Lung (tissue), 12 donors: ENCODE data around the gene CMTM5. TPM values are rescaled to one million over a fixed set of nuclear protein-coding genes. Genes with fewer than 3 reads are reported as not detected.

ENCODE experiments used
- ATAC-seq: fragments of 200-7000 bp; cut with Tn5 transposase; one replicate; pipeline ENCODE4 v1.9.1; 2020; ENCODE audit warnings: moderate number of reproducible peaks; ENCODE audit not compliant: insufficient read depth, low FRiP score
- DNase-seq, 3 donors: peaks; one replicate each; pipeline ENCODE4 v3.0.0-alpha.2; 2013 to 2017
- H3K27ac ChIP-seq, 2 donors: one replicate each; pipeline ENCODE4 v1.5.1; 2013; ENCODE audit warnings: mild to moderate bottlenecking in 2 of 2, moderate library complexity in 2 of 2, control low read depth in 1 of 2, inconsistent platforms in 1 of 2, low read depth in 1 of 2, low read length in 1 of 2
- H3K27me3 ChIP-seq, 3 donors: one replicate each; pipeline ENCODE4 v1.5.1; 2013; ENCODE audit warnings: low read length in 2 of 3; ENCODE audit not compliant: control insufficient read depth in 3 of 3, insufficient read depth in 3 of 3
- H3K36me3 ChIP-seq, 4 donors: one replicate each; pipeline ENCODE4 v1.5.1; 2013; ENCODE audit warnings: low read length in 4 of 4, mild to moderate bottlenecking in 1 of 4, moderate library complexity in 1 of 4; ENCODE audit not compliant: control insufficient read depth in 4 of 4, insufficient read depth in 4 of 4
- H3K4me1 ChIP-seq, 5 donors: one replicate each; pipeline ENCODE4 v1.5.1; 2013; ENCODE audit warnings: low read length in 5 of 5, mild to moderate bottlenecking in 2 of 5, moderate library complexity in 1 of 5; ENCODE audit not compliant: control insufficient read depth in 5 of 5, insufficient read depth in 5 of 5
- H3K4me3 ChIP-seq: one replicate; pipeline ENCODE4 v1.5.1; 2013; ENCODE audit warnings: mild to moderate bottlenecking, control low read depth, moderate library complexity
- H3K9ac ChIP-seq, 2 donors: one replicate each; pipeline ENCODE4 v1.5.1; 2013; ENCODE audit warnings: low read length in 2 of 2, control low read depth in 1 of 2; ENCODE audit not compliant: insufficient read depth in 1 of 2
- H3K9me3 ChIP-seq, 4 donors: one replicate each; pipeline ENCODE4 v1.5.1; 2013; ENCODE audit warnings: low read length in 3 of 4, mild to moderate bottlenecking in 1 of 4, moderate library complexity in 1 of 4; ENCODE audit not compliant: control insufficient read depth in 4 of 4, insufficient read depth in 3 of 4
- WGBS, 2 donors: extraction: QIAGEN DNeasy Blood & Tissue Kit; methylation state at CpG; one replicate each; pipeline ENCODE4 v1.1.7; 2013; 5-methylcytosine and 5-hydroxymethylcytosine counted together
- polyA plus RNA-seq, 2 donors: library from polyadenylated mRNA; stranded (reverse); fragments of 200-250 nt; gene quantifications; one replicate each; pipeline ENCODE4 v1.2.1, GENCODE V29; 2013
- total RNA-seq, 2 donors: library from RNA; depleted of rRNA in 1 of 2; stranded (reverse); fragments of >200 nt in 1 of 2; gene quantifications; one replicate each; pipeline ENCODE4 v1.2.1, GENCODE V29; 2014 to 2021
- TF ChIP-seq, protein P1 (sequence below): IDR thresholded peaks from 2 replicates; pipeline ENCODE4 v1.5.1; 2012; ENCODE audit warnings: mild to moderate bottlenecking; ENCODE audit errors: control extremely low read depth, extremely low read depth
- donor health status: control.
- donor health status: control.
- donor health status: Bipolar disorder and iron deficiency.
- donor health status: healthy.
- donor health status: DM: yes; HTN: yes; CAD: no.

Gene CMTM5
- total and polyA plus RNA-seq, 4 donors: 0.55 to 3.3 (median 1.4) TPM

DNA sequence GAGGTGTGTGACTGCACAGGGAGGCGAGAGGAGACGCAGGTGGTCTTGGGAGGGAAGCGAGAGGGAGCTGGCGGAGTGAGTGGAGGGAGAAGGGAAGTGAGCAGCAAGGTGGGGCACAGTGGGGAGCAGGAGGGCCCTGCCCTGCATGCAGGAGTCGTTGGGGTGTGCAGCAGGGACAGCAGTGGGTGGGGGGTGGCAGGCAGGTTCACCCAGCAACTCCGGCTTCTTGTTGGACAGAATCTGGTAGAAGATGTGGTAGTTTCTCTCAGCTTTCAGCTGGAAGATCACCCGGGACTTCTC is 26.2 kb downstream of the CMTM5 start:
- H3K36me3 ChIP-seq: no peaks in the 10 kb centered on the region
- no peak for DNase-seq
- H3K9ac ChIP-seq: no peak overlapping the region
- WGBS, 2 donors: 58 to 66% methylated on average over 7 of the region's 7 CpGs
- H3K4me1 ChIP-seq: no peaks in the 10 kb centered on the region
- H3K27me3 ChIP-seq: peaks cover 0 to 5% (median 0%) of the 10 kb centered on the region in 3 donors
- H3K9me3 ChIP-seq: peaks cover 0 to 5% (median 0%) of the 10 kb centered on the region in 4 donors
- ATAC-seq: no peak
- peak overlapping the region in 1 of 2 donors; percentile 91 for H3K27ac ChIP-seq
- TF ChIP-seq, protein P1, sequence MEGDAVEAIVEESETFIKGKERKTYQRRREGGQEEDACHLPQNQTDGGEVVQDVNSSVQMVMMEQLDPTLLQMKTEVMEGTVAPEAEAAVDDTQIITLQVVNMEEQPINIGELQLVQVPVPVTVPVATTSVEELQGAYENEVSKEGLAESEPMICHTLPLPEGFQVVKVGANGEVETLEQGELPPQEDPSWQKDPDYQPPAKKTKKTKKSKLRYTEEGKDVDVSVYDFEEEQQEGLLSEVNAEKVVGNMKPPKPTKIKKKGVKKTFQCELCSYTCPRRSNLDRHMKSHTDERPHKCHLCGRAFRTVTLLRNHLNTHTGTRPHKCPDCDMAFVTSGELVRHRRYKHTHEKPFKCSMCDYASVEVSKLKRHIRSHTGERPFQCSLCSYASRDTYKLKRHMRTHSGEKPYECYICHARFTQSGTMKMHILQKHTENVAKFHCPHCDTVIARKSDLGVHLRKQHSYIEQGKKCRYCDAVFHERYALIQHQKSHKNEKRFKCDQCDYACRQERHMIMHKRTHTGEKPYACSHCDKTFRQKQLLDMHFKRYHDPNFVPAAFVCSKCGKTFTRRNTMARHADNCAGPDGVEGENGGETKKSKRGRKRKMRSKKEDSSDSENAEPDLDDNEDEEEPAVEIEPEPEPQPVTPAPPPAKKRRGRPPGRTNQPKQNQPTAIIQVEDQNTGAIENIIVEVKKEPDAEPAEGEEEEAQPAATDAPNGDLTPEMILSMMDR: no peak
- H3K4me3 ChIP-seq: no peak overlapping the region

DNA sequence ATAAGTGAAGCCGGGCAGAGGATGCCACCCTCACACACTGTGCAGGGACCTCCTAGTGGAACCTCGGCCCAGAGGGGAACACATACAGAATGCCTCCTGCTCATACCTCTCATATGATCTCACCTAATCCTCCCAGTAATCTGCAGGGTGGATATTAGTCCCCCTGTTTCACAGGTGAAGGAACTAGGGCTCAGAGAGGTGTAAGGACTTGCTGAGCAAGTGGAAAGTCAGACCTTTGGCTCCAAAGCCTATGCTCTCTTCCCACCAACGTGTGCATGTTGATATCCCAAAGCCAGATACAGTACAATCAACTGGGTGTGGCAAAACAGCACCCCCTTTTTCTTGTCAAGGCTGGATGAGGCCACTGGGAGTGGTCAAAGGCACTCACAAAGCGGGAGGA is 27.1 kb downstream of the CMTM5 start:
- ATAC-seq (no peak), DNase-seq (no peak)
- peaks cover 0 to 5% (median 0%) of the 10 kb centered on the region in 4 donors for H3K9me3 ChIP-seq
- H3K9ac ChIP-seq: no peak overlapping the region
- peak overlapping the region in 1 of 2 donors; percentile 91 for H3K27ac ChIP-seq
- peaks cover 0 to 5% (median 0%) of the 10 kb centered on the region in 3 donors for H3K27me3 ChIP-seq
- H3K36me3 ChIP-seq: no peaks in the 10 kb centered on the region
- WGBS, 2 donors: 77 to 88% methylated on average over 4 of the region's 4 CpGs
- TF ChIP-seq, protein P1: no peak
- H3K4me1 ChIP-seq: no peaks in the 10 kb centered on the region
- H3K4me3 ChIP-seq: no peak overlapping the region

DNA sequence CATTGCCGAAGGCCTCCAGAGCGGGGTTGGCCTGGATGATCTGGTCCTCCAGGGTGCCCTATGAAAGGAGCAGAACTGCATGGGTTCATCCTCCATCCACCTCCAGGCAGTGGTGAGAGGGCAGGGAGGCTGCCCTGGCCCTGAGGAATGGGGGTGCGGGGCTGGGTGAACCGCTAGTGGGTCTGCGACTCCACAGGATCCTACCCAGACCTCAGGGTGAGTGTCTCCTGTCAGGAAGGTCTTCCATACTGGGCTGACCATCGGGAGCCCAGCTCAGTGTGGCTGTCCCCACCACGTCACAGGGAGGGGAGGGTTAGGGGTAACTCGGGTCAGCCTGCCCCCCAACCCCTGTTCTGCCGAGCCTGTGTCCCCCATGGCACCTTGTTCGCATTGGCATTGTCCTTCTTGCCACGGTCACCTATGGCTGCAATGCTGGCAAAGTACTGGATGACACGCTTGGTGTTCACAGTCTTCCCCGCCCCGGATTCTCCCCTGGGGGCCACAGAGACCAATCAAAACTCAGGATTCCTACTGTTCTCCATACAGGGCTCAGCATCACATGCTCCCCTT is 27.6 kb downstream of the CMTM5 start:
- H3K27me3 ChIP-seq: peaks cover 0 to 5% (median 0%) of the 10 kb centered on the region in 3 donors
- H3K9ac ChIP-seq: no peak overlapping the region
- TF ChIP-seq, protein P1: no peak
- DNase-seq (no peak), ATAC-seq (no peak)
- WGBS, 2 donors: 84 to 89% methylated on average over 14 of the region's 14 CpGs
- peaks cover 0 to 5% (median 0%) of the 10 kb centered on the region in 4 donors for H3K9me3 ChIP-seq
- H3K4me3 ChIP-seq: no peak overlapping the region
- no peaks in the 10 kb centered on the region for H3K36me3 ChIP-seq
- H3K4me1 ChIP-seq: no peaks in the 10 kb centered on the region
- peak overlapping the region in 1 of 2 donors; percentile 91 for H3K27ac ChIP-seq

DNA sequence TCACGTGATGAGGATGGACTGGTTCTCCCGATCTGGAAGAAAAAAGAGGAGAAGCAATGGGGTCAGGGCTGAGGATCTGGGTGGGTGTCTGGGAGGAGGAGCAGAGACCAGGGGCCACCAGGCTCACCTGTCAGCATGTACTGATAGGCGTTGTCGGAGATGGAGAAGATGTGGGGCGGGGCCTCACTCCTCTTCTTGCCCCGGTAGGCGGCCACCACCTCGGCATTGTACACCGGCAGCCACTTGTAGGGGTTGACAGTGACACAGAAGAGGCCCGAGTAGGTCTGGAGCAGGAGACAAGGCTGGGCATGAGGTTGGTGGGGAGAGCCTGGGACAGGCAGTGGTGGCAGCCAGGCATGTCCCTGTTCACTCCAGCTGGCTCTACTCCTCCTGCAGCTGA is 28.2 kb downstream of the CMTM5 start:
- Histone ChIP-seq H3K4me1 (no peaks in the 10 kb centered on the region), H3K4me3 (no peak overlapping the region), H3K27me3 (peaks cover 0 to 5% (median 0%) of the 10 kb centered on the region in 3 donors), H3K36me3 (no peaks in the 10 kb centered on the region), H3K9me3 (peaks cover 0 to 5% (median 0%) of the 10 kb centered on the region in 4 donors), H3K27ac (peak overlapping the region in 1 of 2 donors; percentile 91), H3K9ac (no peak overlapping the region)
- TF ChIP-seq, protein P1: no peak
- ATAC-seq: no peak
- no peak for DNase-seq
- WGBS, 2 donors: 71 to 93% methylated on average over 10 of the region's 10 CpGs
